Ramos (cell line): Measurements from ENCODE around the gene TBP.
"Not testable (repeated sequence)": the region's sequence is repeated elsewhere in the genome, so short reads cannot be mapped to it uniquely, and the experiment has no call there.

Experiments used
- in situ Hi-C: fragments of 300-500 bp; cut with MboI; formaldehyde crosslinking; loops from one replicate; pipeline ENCODE4 v1.14.3; 2022; ENCODE audit warnings: low sequenced_read_pairs; ENCODE audit not compliant: unreplicated experiment

Gene TBP

GRCh38 chr6:170590725-170591124 is 36.6 kb downstream of the TBP start:
- in situ Hi-C loops: no loop called here

- in situ Hi-C loops: no loop called here
These were observed 42.3 kb downstream of the TBP start for GRCh38 chr6:170596426-170596825.

- in situ Hi-C loops: no loop called here
These were observed 43.1 kb downstream of the TBP start for GRCh38 chr6:170597278-170597677.

- in situ Hi-C loops: no loop called here
These were observed 51.5 kb downstream of the TBP start for GRCh38 chr6:170605574-170606259.

GRCh38 chr6:170609225-170609624 is 55.1 kb downstream of the TBP start:
- in situ Hi-C loops: not testable (repeated sequence)

- in situ Hi-C loops: not testable (repeated sequence)
These were observed 58.2 kb downstream of the TBP start for GRCh38 chr6:170612256-170612804.

GRCh38 chr6:170616020-170616554 is 61.9 kb downstream of the TBP start:
- in situ Hi-C loops: not testable (repeated sequence)
